ENCODE data around the gene MOV10. TPM values are rescaled to one million over a fixed set of nuclear protein-coding genes. Genes with fewer than 3 reads are reported as not detected.
A peak's percentile ranks its signal among the peaks of the same experiment; 100 is the strongest.
"Not testable (repeated sequence)": the region's sequence is repeated elsewhere in the genome, so short reads cannot be mapped to it uniquely, and the experiment has no call there.

MOV10 gene
- total RNA-seq, 1 donor from 2014 or later, result 74.9 TPM

DNA sequence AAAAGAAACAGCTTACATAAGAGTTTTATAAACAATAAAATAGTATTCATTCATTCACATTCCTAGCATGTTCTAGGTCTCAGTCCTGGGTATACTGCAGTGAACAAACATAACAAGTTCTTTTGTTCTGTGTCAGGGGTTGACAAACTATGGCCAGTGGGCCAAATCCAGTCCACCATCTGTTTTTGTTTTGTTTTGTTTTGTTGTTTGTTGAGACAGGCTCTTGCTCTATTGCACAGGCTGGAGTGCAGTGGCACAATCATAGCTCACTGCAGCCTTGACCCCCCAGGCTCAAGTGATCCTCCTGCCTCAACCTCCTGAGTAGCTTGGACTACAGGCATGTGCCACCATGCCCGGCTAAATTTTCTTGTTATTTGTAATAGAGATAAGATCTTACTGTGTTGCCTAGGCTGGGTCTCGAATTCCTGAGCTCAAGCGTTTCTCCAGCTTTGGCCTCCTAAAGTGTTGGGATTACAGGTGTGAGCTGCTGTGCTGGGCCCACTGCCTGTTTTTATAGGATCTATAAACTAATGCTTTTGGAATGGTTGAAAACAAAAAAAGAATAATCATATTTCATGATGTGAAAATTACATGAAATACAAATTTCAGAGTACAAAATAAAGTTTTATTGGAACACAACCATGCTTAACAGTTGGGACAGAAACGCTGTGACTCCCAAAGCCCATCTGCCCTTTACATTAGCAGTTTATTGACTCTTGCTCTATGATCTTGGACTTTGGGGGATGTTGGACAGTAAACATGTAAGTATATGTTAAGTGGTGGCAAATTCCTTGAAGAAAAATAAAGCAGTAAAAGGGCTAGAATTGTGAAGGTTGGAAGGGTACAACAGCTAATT is 37.0 kb upstream of the MOV10 start:
- Mint-ChIP-seq H3K9me3 (peaks cover 2% of the 10 kb centered on the region), H3K27ac (ENCODE audit: unreplicated experiment) (no peak overlapping the region), H3K36me3 (ENCODE audit: low read depth) (peaks cover 16% of the 10 kb centered on the region), H3K4me3 (no peak overlapping the region), H3K27me3 (ENCODE audit: low read depth) (no peaks in the 10 kb centered on the region), H3K4me1 (peaks cover 30% of the 10 kb centered on the region)
- TF ChIP-seq, protein P1, sequence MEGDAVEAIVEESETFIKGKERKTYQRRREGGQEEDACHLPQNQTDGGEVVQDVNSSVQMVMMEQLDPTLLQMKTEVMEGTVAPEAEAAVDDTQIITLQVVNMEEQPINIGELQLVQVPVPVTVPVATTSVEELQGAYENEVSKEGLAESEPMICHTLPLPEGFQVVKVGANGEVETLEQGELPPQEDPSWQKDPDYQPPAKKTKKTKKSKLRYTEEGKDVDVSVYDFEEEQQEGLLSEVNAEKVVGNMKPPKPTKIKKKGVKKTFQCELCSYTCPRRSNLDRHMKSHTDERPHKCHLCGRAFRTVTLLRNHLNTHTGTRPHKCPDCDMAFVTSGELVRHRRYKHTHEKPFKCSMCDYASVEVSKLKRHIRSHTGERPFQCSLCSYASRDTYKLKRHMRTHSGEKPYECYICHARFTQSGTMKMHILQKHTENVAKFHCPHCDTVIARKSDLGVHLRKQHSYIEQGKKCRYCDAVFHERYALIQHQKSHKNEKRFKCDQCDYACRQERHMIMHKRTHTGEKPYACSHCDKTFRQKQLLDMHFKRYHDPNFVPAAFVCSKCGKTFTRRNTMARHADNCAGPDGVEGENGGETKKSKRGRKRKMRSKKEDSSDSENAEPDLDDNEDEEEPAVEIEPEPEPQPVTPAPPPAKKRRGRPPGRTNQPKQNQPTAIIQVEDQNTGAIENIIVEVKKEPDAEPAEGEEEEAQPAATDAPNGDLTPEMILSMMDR (conservative IDR thresholded peaks at IDR 0.05), result no peak
- DNase-seq (ENCODE audit: low read depth, low spot score), result no peak

DNA sequence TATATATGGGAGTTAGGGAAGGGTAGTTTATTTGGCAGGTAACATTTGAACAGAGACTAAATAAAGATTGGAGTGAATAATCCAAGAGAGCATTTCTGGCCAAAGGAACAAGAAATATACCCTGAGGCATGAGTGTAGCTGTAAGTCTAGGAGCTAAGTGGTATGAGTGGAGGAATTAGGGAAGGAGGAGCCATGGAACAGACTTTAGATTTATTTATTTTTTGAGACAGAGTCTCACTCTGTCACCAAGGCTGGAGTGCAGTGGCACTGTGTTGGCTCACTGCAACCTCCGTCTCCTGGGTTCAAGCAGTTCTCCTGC is 36.4 kb upstream of the MOV10 start:
- Mint-ChIP-seq H3K36me3 (ENCODE audit: low read depth) (peaks cover 16% of the 10 kb centered on the region), H3K27me3 (ENCODE audit: low read depth) (no peaks in the 10 kb centered on the region), H3K9me3 (peaks cover 2% of the 10 kb centered on the region), H3K4me3 (no peak overlapping the region), H3K4me1 (peaks cover 30% of the 10 kb centered on the region), H3K27ac (ENCODE audit: unreplicated experiment) (no peak overlapping the region)
- TF ChIP-seq, protein P1 (conservative IDR thresholded peaks at IDR 0.05), result no peak
- no peak for DNase-seq (ENCODE audit: low read depth, low spot score)

DNA sequence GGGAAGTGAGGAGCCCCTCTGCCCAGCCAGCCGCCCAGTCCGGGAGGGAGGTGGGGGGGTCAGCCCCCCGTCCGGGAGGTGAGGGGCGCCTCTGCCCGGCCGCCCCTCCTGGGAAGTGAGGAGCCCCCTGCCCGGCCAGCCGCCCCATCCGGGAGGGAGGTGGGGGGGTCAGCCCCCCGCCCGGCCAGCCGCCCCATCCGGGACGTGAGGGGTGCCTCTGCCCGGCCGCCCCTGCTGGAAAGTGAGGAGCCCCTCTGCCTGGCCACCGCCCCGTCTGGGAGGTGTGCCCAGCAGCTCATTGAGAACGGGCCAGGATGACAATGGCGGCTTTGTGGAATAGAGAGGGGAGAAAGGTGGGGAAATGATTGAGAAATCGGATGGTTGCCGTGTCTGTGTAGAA is 34.0 kb upstream of the MOV10 start:
- Mint-ChIP-seq H3K4me1 (peaks cover 21% of the 10 kb centered on the region), H3K36me3 (ENCODE audit: low read depth) (peaks cover 12% of the 10 kb centered on the region), H3K27ac (ENCODE audit: unreplicated experiment) (peak overlapping the region; percentile 29)
- not testable (repeated sequence) for H3K9me3 Mint-ChIP-seq; DNase-seq (ENCODE audit: low read depth, low spot score); H3K4me3 Mint-ChIP-seq; H3K27me3 Mint-ChIP-seq (ENCODE audit: low read depth)

DNA sequence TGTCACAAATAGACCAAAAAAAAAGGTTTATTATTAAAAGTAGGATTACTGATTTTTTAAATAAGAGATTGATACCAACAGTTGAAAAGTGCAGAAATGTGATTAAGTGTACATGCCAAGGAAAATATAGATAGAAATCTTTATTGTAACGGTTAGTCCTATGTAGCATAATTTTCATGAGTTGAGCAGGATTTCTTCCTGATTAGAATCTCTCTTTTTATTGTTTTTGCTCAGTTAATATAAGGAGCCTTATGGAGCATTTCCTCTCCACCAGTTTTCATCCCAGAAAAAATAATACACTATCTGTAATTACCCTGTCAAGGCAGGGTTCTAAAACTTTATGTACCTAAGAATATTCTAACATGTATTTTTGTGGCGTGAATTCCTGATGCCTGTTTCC is 31.4 kb upstream of the MOV10 start:
- TF ChIP-seq, protein P1 (conservative IDR thresholded peaks at IDR 0.05), result no peak
- Mint-ChIP-seq H3K9me3 (no peaks in the 10 kb centered on the region), H3K27me3 (ENCODE audit: low read depth) (no peaks in the 10 kb centered on the region), H3K4me1 (peaks cover 5% of the 10 kb centered on the region), H3K4me3 (no peak overlapping the region), H3K36me3 (ENCODE audit: low read depth) (peaks cover 18% of the 10 kb centered on the region), H3K27ac (ENCODE audit: unreplicated experiment) (no peak overlapping the region)
- DNase-seq (ENCODE audit: low read depth, low spot score), result no peak

DNA sequence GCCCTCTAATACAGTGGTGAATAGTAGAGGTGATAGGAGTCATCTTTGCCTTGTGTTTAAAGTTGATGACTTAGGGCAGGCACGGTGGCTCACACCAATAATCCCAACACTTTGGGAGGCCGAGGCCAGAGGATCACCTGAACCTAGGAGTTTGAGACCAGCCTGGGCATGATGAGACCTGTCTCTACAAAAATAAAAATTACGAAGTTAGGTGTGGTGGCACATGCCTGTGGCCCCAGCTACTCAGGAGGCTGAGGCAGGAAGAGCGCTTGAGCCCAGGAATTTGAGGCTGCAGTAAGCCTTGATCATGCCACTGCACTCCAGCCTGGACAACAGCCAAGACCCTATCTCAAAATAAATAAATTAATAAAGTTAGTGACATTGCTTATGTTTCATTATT is 28.2 kb upstream of the MOV10 start:
- Mint-ChIP-seq H3K27ac (ENCODE audit: unreplicated experiment) (no peak overlapping the region), H3K27me3 (ENCODE audit: low read depth) (no peaks in the 10 kb centered on the region), H3K4me1 (peaks cover 4% of the 10 kb centered on the region), H3K36me3 (ENCODE audit: low read depth) (peaks cover 26% of the 10 kb centered on the region), H3K9me3 (no peaks in the 10 kb centered on the region), H3K4me3 (no peak overlapping the region)
- TF ChIP-seq, protein P1 (conservative IDR thresholded peaks at IDR 0.05), result no peak
- DNase-seq (ENCODE audit: low read depth, low spot score), result no peak

DNA sequence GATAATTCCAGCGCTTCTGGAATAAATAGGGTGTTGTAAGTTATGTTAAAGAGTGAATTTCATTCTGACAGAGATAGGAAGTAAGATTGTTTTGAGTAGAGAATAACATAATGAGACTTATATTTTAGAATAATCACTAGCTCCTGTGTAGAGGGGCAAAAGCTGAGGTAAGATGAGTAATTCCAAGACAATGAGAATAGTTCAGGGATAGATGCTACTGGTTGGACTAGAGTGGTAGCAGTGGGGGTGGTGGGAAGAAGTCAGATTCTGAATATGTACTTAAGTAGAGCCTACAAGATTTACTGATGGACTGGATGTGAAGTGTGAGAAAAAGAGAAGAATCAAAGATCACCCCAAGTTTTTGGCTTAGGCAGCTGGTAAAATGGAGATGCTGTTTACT is 23.3 kb upstream of the MOV10 start:
- no peak overlapping the region for H3K27ac Mint-ChIP-seq (ENCODE audit: unreplicated experiment)
- H3K9me3 Mint-ChIP-seq, result no peaks in the 10 kb centered on the region
- DNase-seq (ENCODE audit: low read depth, low spot score), result no peak
- TF ChIP-seq, protein P1 (conservative IDR thresholded peaks at IDR 0.05), result no peak
- no peak overlapping the region for H3K4me3 Mint-ChIP-seq
- no peaks in the 10 kb centered on the region for H3K27me3 Mint-ChIP-seq (ENCODE audit: low read depth)
- no peaks in the 10 kb centered on the region for H3K4me1 Mint-ChIP-seq
- peaks cover 19% of the 10 kb centered on the region for H3K36me3 Mint-ChIP-seq (ENCODE audit: low read depth)

Measured in neural crest cell (in vitro differentiated cells).